Right ventricle myocardium superior (tissue), 1 donor: ENCODE data around the gene DPYD. TPM values are rescaled to one million over a fixed set of nuclear protein-coding genes. Genes with fewer than 3 reads are reported as not detected.
"Not testable (repeated sequence)": the region's sequence is repeated elsewhere in the genome, so short reads cannot be mapped to it uniquely, and the experiment has no call there.

Experiments
- ATAC-seq: fragments of 200-7000 bp; cut with Tn5 transposase; one replicate; pipeline ENCODE4 v1.9.1; 2020; ENCODE audit warnings: mild to moderate bottlenecking; ENCODE audit not compliant: poor library complexity
- DNase-seq: peaks from one replicate; pipeline ENCODE4 v3.0.0-alpha.2; 2020
- intact Hi-C: fragments of 100-400 bp; cut with DNase I; formaldehyde crosslinking; loops from one replicate; pipeline ENCODE4 v1.11.2; 2022
- total RNA-seq: library from RNA; stranded (reverse); fragmentation: NEBNext Ultra II Directional; extraction: Animal tissue kit (Norgen Biotek cat#: 25700); gene quantifications from one replicate; pipeline ENCODE4 v1.2.1, GENCODE V29; 2021
- donor health status: DM: no; HTN: yes; CAD: no; lungs with severe emphysema.

Gene DPYD
- total RNA-seq, 1 donor from 2014 or later: 10.3 TPM

DNA sequence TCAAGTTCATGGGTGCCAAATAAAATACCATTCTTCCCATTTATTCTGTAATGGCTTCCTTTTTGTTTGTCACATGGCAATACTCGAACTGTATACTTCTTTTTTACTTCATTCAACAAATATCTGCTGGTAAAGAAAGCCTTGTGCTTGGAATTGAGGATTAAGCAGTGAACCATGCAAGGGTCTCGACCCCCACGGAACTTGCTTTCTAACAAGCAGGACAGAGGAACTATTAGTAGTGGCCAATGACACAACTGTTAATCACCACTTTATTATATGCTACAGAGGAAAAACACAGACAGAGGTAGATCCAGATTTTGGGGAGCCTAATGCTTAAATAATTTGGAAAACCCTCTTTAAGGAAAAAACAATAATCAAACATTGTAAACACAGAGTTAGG is 542.2 kb downstream of the DPYD start:
- intact Hi-C loops: no loop called here
- DNase-seq (no peak), ATAC-seq (no peak)

DNA sequence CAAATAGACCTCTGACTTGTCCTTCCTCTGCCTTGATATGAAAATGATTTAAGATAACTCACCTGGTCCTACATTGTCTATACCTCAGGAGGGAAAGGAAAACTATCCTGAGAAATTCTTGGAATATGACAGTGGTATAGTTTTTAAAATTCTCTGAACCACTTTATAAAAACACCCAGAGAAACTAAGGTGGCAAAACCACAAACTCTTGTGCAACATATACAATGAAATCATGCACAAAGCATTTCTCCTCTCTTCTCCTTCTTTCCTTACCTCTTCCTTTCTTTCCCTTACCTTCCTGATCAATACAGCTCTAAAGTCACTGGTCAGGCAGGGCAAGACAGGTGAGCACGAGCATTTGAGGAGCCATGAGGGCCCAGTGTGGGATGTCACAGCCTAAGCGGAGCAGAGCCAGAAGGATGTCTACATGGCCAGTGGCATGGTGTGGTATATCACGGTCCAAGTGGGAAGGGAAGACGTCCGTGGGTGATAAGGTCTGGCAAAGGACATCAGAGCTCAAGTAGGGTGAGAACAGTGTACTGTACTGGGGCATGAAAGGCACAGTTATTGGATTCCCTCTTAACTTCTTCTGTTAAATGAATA is 543.3 kb downstream of the DPYD start:
- no peak for DNase-seq
- intact Hi-C loops: no loop called here
- ATAC-seq: no peak

DNA sequence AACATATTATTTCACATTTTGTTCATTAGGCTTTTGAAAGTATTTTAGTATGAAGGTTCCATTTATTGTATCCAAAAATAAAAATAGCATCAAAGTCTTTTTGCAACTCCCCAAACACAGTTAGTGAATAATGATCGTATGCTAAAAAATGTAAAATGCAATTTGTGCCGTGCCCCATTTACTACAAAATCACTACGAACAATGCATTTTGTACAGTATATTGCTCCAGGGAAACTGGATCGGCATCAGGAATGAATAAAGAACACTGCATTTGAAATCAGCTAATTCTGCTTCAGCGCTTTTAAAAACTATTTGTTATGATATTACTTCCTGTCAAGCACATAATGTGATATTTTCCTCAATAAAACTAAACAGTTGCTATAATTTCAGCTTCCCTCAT is 547.8 kb downstream of the DPYD start:
- ATAC-seq (no peak), DNase-seq (no peak)
- intact Hi-C loops: no loop called here

DNA sequence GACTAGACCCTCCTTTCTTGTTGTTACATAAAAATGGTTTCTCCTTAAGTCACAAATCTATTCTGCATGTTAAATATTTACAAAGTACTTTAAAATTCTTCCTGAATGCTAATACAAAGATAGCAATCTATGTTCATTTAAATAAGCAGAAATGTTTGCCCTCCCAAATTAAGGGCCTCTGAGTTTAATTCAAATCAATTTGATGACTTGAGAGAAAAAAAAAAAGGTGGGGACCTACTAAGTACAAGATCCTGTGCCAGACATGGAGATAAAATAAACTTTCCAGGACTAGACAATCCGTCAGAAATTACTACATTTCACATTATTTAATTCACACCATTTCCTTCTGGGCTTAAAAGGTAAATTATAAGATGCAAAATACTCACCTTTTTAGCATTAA is 548.3 kb downstream of the DPYD start:
- no peak for ATAC-seq
- intact Hi-C loops: no loop called here
- no peak for DNase-seq

DNA sequence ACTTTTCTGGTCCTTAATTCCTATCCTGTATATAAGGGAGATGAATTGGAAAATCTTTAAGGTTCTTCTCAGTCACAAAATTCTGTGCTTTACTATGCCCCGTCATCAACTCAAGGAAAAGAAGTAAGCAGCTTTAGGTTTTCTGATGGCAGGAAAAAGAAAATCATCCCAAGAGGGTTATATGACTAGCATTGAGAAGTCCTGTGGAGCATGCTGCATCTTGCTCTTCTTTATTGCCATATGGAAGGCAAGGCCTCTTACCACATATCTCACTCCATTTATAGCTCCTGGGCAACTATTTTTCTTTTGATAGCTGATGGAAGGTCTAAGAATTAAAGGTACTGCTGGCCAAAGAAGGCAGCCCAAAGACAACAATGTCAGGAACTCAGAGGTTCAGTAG is 552.5 kb downstream of the DPYD start:
- no peak for ATAC-seq

DNA sequence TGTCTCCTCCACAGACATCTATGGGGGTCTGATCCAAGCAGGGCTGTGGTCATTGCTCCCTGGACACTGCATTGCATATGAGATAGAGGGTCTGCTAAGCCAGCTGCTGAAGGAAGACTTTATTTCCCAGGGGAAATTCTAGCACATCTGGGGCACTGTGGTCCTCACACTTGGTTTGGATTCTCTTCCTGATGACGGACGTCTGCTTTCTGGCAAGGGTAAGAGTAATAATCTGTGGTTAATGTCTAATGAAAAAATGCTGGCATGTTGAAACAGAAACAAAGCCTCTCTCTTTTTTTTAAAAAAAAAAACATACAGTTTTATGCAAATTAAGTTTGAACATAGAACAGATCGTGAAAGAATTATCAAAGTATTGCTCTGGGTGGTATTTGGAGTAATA is 553.9 kb downstream of the DPYD start:
- ATAC-seq (no peak), DNase-seq (no peak)
- intact Hi-C loops: no loop called here

More for the DNA sequence above, 552.5 kb downstream of the DPYD start:
- no peak for DNase-seq
- intact Hi-C loops: no loop called here

DNA sequence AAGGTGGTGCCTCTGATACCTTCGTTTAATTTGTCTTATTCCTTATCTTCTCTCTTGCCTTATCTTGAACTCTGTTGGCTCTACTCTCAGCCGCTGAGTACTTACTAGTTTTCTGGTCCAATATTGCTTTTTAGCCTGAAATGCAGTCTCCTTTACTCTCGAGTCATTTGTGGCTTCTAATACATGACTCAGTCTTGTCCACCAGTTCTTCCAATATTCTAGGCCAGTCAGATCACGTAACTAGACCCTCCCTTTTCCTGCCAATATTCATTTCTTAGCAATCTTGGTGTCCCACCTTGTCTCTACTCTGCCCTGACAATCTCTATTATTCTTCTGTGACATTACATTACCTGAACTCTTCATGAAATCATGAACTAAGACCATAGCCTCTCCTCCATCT is 555.8 kb downstream of the DPYD start:
- no peak for DNase-seq
- no peak for ATAC-seq
- intact Hi-C loops: no loop called here

DNA sequence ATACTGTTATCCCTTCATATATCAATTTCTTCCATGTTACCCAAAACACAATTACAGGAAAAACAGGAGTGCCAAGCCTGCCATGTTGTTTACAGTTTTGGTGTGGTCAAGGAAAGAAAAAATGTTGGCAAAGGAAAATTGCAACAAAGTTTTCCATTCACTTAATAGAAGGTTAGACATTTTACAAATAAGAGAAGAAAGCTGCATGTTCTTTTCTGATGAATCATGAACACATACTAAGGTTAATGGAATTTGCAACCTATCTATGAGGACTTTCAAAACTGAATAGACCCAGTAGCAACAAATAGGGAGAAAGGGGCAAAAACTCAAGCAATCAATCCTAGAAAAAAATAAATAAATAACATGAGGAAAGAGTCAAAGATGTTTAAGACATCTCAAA is 556.7 kb downstream of the DPYD start:
- ATAC-seq (no peak), DNase-seq (no peak)
- intact Hi-C loops: no loop called here

DNA sequence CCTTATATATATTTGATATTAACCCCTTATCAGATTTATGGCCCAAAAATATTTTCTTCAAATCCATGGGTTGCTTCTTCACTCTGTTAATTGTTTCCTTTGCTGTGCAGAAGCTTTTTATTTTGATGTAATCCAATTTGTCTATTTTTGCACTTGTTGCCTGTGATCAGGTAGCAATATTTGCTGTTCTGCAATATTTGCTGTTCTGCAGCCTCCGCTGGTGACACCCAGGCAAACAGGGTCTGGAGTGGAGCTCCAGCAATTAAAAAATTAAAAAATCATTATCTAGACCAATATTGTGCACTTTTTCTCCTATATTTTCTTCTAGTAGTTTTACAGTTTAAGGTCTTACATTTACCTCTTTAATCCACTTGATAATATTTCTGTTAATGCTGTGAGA is 564.5 kb downstream of the DPYD start:
- no peak for ATAC-seq
- no peak for DNase-seq
- intact Hi-C loops: no loop called here

DNA sequence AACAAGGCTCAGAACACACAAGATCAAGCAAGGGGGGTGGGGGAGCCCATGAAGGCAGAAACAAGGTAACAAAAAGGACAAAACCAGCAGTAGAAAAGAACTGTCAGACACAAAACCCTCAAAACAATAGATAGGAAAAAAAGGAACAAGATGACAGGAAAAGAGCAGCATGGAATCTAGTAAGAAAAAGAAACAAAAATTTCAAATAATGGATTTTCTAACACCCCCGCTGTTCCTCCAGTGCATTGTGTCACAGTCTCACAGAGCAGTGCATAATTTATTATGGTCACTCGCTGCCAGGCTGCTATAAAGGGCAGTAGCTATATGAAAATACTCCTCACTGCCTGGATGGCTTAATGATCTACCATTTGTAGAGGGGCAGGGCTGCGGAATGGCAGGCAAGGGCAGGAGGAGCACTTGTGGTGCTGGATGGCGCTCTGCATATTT is 567.9 kb downstream of the DPYD start:
- intact Hi-C loops: no loop called here
- DNase-seq (no peak), ATAC-seq (no peak)

DNA sequence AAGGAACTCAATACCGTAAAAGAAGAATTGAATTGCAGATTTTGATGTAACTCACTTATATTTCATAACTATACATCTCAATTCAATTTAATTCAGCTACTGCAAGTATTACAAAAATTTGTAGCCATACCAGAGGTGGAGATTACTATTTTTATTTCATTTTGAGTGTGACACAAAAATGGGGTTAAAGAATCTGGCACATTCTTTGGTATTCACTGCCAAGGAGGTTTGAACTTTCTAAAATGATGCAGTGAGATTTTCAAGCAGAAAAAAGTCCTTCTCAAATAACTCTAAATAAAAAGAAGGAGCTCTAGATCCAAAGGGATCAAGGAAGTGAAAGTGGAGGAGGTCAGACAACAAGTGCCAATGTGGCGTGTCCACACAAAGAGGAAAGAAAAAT is 569.0 kb downstream of the DPYD start:
- intact Hi-C loops: no loop called here
- DNase-seq (no peak), ATAC-seq (no peak)

DNA sequence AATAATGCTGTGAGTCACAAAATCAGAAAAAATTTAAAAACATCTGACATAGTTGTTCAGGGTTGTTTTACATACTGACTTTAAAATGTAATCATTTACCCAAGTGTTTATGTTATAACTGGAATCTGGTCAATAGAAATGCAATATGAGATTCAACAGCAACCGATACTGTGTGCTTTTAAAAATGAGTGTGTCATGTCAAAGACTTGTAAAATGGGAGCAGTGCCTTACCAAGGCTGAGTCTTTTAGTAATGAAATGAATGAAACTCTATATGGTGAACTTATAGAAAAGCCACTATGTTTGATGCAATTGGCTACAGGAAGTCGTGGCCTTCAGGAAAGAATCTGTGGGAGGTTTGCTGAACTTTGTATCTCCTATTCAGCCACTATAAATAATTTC is 570.2 kb downstream of the DPYD start:
- DNase-seq (no peak), ATAC-seq (no peak)
- intact Hi-C loops: no loop called here

DNA sequence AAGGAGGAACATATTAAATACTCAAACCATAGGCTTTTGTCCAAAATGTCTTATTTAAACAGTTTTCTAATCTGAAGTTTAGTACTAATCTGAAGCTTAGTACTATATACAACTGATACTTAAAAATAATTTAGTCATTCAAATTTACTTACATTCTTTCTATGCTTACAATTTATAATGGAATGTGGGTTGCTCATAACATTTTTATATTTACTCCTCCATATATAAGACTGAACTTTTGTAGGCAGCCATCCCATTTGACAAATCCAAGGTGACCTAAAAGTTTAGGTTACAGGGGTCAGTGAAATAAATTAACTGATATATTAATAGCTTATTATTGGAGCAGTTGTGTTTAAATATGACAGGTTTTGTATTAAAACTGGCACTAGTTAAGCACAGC is 570.6 kb downstream of the DPYD start:
- intact Hi-C loops: no loop called here
- ATAC-seq (no peak), DNase-seq (no peak)

DNA sequence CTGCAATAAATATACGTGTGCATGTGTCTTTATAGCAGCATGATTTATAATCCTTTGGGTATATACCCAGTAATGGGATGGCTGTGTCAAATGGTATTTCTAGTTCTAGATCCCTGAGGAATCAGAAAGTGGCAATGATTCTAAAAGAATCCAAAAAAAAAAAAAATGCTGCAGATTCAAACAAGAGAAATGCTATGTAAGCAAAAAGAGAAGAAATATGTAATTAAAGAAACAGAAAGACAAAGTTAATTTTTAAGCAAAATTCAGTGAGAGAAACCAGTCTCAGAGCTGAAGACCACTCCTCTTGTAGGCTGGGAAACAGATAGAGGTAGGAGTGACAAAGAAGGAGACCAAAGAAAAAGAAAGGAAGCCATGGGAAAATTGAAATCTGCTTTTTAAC is 571.0 kb downstream of the DPYD start:
- DNase-seq, intact Hi-C loops, ATAC-seq: not testable (repeated sequence)

DNA sequence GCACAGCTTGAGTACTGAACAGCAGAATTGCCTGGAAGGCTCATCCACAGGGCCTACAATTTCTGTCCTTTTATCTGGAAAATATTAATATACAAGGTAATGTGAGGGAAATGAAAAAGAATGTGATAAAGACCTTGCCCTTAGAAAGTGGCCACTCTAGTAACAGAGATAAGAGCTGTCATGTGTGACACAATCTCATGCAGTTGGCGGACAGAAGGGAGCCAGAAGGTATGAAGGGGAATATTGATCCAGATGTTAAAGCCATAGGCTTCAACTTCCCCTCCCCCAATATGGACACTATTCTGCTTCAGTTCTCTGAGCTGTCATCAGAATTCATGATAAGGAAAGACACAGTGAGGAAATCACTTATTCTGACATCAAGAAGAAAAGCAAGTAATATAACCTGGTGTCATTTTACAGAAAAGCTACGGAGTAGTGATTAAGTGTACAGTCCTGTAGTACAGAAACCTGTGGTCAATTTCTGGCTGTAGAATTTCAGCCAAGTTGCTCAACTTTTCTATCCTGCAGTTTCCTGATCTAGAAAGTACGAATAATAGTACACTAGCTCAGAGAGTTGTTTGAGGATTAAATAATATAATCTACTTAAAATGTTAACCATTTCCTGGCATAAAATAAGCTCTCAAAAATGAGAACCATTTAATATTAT is 572.1 kb downstream of the DPYD start:
- DNase-seq (no peak), ATAC-seq (peak; percentile 62)
- intact Hi-C loops: no loop called here

DNA sequence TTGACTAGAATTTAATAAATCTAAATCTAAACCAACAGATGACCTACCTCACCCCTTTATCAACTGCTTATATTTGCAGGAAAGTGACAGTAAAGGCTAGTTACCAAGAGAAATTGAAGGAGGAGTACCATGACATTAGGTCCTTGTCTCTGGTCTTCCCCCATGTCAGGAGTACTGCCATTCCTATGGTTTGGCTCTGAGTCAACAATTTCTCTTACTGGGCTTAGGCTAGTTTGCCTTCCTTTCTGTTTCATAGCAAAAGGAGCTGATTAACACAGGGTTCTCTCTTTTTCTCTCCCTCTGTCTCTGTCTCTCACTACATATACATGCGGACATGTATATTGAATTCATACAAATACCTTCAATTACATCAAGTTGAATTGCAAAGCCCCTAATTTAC is 579.9 kb downstream of the DPYD start:
- ATAC-seq (no peak), DNase-seq (no peak)
- intact Hi-C loops: no loop called here

DNA sequence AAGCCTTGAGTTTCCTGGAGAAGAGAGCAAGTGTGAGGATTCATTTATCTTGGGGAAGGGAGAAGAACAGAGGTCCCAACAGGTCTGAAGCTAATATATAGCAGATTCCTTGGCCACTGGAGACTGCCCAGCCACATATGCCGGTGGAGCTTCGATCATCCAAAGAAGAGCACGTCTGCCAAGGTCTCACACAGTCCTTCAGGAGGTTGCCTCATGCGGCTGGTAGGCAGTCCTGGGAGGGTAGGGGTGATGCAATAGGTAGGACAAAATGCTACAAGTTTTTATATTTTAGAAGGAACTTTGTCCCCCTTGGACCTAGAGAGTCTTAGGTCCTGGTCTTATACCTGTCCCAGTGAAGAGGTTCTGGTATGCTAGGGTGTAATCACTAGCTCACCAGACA is 582.5 kb downstream of the DPYD start:
- peak; percentile 15 for ATAC-seq
- intact Hi-C loops: no loop called here
- no peak for DNase-seq

DNA sequence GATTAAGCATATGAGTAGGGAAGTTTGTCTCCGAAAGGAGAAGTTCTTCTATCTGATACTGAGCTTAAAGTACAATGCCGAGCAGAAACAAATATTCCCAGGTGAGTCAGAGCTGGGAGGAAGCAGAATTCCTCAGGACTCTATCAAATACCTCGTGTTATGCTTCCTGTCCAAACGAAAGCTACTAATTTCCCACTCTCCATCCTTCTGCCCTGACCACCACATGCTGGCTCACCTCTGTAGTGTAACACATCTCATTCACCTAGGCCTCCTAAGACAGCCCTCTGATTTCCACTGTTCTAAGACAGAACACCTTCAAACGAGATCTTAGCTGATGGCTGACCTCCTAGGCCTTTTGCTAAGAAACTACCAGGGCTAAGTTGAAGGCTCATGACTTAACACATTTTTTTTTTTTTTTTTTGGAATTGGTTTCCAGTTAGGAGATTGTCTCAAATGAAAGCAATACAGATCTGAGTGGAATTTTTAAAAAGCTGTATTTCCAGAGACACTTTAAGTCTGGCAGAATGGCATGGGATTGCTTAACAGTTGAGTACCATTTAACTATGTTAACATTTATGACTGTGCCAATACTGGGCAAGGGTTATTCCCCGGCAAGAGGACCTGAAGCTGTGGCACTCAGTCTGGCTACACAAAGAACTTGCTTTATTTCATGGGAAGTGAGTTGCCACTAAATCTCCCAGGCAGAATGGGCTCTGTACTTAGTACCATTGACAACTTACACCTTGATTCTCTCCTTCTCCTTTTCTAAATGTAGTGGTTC is 583.4 kb downstream of the DPYD start:
- intact Hi-C loops: no loop called here
- no peak for DNase-seq
- peak; percentile 78 for ATAC-seq

DNA sequence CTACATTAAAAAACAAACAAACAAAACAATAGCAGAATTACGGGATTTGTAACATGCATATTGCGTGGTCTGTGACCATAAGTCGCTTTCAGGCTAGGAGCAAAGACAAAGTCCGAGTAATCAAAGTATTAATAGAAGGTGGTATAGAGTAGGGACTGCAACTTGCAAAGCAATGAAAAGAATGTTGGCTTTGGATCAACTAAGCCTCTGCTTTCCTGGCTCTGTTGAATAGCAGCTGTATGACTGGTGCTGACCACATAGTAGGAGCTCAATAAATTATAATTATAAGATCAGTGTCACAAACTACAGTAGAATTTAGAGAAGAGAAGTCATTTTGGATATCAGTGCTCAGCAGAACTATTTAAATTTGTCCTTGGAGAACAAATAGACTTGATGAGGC is 586.4 kb downstream of the DPYD start:
- peak; percentile 85 for ATAC-seq
- no peak for DNase-seq
- intact Hi-C loops: no loop called here

DNA sequence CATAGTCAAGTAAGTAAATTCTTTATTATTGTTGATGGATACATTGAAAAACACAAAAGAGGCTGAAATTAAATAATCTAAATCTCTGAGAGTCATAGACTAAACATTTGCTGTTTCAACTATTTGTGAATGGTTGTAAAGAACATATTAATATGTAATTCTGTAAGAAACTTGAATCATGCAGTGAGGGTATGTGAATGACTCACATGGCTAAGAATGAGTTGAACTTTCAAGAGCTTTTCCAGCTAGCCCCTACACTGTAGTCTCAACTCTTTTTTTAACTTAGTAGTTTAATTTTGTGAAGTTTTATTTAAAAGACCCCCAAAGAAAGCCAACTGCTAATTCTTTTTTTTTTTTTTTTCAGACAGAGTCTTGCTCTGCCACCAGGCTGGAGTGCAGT is 588.1 kb downstream of the DPYD start:
- DNase-seq: no peak
- intact Hi-C loops: no loop called here
- ATAC-seq: no peak
